ENCODE results near the gene UGT3A2.

DNA sequence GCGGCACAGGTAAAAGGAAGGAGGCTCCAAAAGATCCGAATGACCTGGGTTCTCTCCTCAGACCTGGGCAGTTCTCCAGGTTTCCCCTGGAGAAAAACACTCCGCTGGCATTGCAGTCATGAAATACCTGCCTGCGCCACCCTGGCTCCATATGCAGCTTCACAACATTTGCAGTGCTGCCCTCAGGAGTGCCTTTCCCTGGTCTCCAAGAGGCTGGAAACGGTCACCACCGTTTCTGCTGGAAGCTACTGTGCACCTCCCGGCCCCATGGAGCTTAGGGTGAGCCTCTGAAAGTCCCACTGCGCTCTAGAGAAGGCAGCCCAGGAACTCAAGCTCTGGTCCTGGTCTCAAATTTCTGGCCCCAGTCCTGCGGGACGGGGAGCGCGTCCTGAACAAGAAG lies 76.2 kb downstream of the UGT3A2 start:
- TF ChIP-seq POLR2A (IDR thresholded peaks at IDR 0.05; ENCODE audit: low read length) (no peak), GATA1 (IDR thresholded peaks at IDR 0.05; ENCODE audit: low read depth, low read length) (no peak)
